C4-2B (cell line): ENCODE results near the gene SHD.

Experiments
- CTCF ChIP-seq: fragments of 450-650 bp; conservative IDR thresholded peaks from 2 replicates; pipeline ENCODE4 v1.5.1; 2017; ENCODE audit warnings: mild to moderate bottlenecking
- ZFX ChIP-seq: fragments of 450-650 bp; IDR thresholded peaks from 2 replicates; pipeline ENCODE4 v1.6.1; 2017

GRCh38 chr19:4257025-4257424, 22.0 kb upstream of the SHD start:
- TF ChIP-seq CTCF (no peak), ZFX (no peak)
